ENCODE measurements around the gene ABCC8. TPM values are rescaled to one million over a fixed set of nuclear protein-coding genes. Genes with fewer than 3 reads are reported as not detected.

Gene ABCC8
- total RNA-seq, 1 experiment from 2014 or later, result 2.4 TPM

GRCh38 chr11:17371614-17372013 lies 105.0 kb downstream of the ABCC8 start:
- peaks cover 52% of the 10 kb centered on the region for H3K9me3 ChIP-seq (ENCODE audit: control insufficient read depth, low read depth, low read length)
- H3K9ac ChIP-seq (ENCODE audit: extremely low read depth, insufficient read length, low read length), result no peak overlapping the region
- H3K79me2 ChIP-seq (ENCODE audit: insufficient read depth, low read length), result no peaks in the 10 kb centered on the region
- H2BK5ac ChIP-seq (ENCODE audit: insufficient read length, low read length), result no peak overlapping the region
- H2BK120ac ChIP-seq (ENCODE audit: low read depth, low read length, poor library complexity, severe bottlenecking), result no peak overlapping the region
- Mint-ChIP-seq H3K36me3 (ENCODE audit: insufficient read depth in 1 of 3, low read depth in 3 of 3) (peaks cover 42 to 51% (median 44%) of the 10 kb centered on the region in 3 experiments), H3K4me3 (no peak overlapping the region), H3K4me1 (no peaks in the 10 kb centered on the region), H3K9me3 (peaks cover 56 to 61% of the 10 kb centered on the region in 2 experiments), H3K27ac (no peak overlapping the region), H3K27me3 (ENCODE audit: low read depth) (peaks cover 13% of the 10 kb centered on the region)
- no peak overlapping the region for H4K91ac ChIP-seq (ENCODE audit: insufficient read length, low read depth, low read length)
- no peak overlapping the region for H2AFZ ChIP-seq (ENCODE audit: low read length)
- no peak overlapping the region for H2BK20ac ChIP-seq (ENCODE audit: low read depth, low read length, poor library complexity, severe bottlenecking)
- no peak overlapping the region for H3K56ac ChIP-seq (ENCODE audit: insufficient read length, low read depth, low read length)
- H4K5ac ChIP-seq (ENCODE audit: insufficient read length, low read depth, low read length), result no peak overlapping the region
- H3K27ac ChIP-seq (ENCODE audit: insufficient read length, low read depth, low read length), result no peak overlapping the region
- H3K79me1 ChIP-seq (ENCODE audit: insufficient read depth, low read depth, low read length, poor library complexity, severe bottlenecking), result no peaks in the 10 kb centered on the region
- no peak overlapping the region for H2BK12ac ChIP-seq (ENCODE audit: insufficient read length, low read depth, low read length)
- H3K23ac ChIP-seq (ENCODE audit: insufficient read length, low read depth, low read length), result no peak overlapping the region
- no peak for DNase-seq
- H3T11ph ChIP-seq (ENCODE audit: low read length), result no peak overlapping the region
- no peaks in the 10 kb centered on the region for H3K27me3 ChIP-seq (ENCODE audit: insufficient read depth, low read length)
- no peak overlapping the region for H4K8ac ChIP-seq (replicated peaks; ENCODE audit: insufficient read length, low read depth, low read length)
- H3K4me2 ChIP-seq (ENCODE audit: insufficient read depth, insufficient read length, low read length), result no peak overlapping the region
- WGBS (ENCODE audit: extremely low coverage, insufficient read length, low lambda C conversion rate), result no CpG with 5 or more reads among the region's 3 CpGs
- H2AK5ac ChIP-seq (ENCODE audit: insufficient read length, low read length), result no peak overlapping the region
- no peaks in the 10 kb centered on the region for H3K23me2 ChIP-seq (ENCODE audit: insufficient read length, low read depth, low read length, poor library complexity, severe bottlenecking)
- no peak overlapping the region for H3K18ac ChIP-seq (ENCODE audit: insufficient read length, low read depth, low read length)
- no peak overlapping the region for H2BK15ac ChIP-seq (ENCODE audit: low read depth, low read length)
- H3K4ac ChIP-seq (ENCODE audit: low read depth, low read length), result no peak overlapping the region
- H3K14ac ChIP-seq (ENCODE audit: insufficient read depth, low read length), result no peak overlapping the region
- no peaks in the 10 kb centered on the region for H4K20me1 ChIP-seq (ENCODE audit: control insufficient read depth, insufficient read depth, insufficient read length)
- TF ChIP-seq, protein P1, sequence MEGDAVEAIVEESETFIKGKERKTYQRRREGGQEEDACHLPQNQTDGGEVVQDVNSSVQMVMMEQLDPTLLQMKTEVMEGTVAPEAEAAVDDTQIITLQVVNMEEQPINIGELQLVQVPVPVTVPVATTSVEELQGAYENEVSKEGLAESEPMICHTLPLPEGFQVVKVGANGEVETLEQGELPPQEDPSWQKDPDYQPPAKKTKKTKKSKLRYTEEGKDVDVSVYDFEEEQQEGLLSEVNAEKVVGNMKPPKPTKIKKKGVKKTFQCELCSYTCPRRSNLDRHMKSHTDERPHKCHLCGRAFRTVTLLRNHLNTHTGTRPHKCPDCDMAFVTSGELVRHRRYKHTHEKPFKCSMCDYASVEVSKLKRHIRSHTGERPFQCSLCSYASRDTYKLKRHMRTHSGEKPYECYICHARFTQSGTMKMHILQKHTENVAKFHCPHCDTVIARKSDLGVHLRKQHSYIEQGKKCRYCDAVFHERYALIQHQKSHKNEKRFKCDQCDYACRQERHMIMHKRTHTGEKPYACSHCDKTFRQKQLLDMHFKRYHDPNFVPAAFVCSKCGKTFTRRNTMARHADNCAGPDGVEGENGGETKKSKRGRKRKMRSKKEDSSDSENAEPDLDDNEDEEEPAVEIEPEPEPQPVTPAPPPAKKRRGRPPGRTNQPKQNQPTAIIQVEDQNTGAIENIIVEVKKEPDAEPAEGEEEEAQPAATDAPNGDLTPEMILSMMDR (conservative IDR thresholded peaks at IDR 0.05), result no peak
- H3K4me1 ChIP-seq (ENCODE audit: insufficient read depth, low read length), result no peaks in the 10 kb centered on the region

Data from H9 (cell line).